Kidney (tissue), 14 donors: ENCODE measurements around the gene FBXO41. TPM values are rescaled to one million over a fixed set of nuclear protein-coding genes. Genes with fewer than 3 reads are reported as not detected.

Experiments
- DNase-seq, 5 donors: peaks; one replicate each; pipeline ENCODE4 v3.0.0-alpha.2; 2013 to 2020
- FAIRE-seq: peaks from 2 replicates; lab custom pipeline; 2012; peaks lifted over from hg19 to GRCh38; lab: Jason Lieb, UNC
- H3K27ac ChIP-seq, 2 donors: one replicate each; pipeline ENCODE4 v1.7.0; 2013; ENCODE audit warnings: low read depth in 2 of 2, low read length in 2 of 2, inconsistent platforms in 1 of 2
- H3K27me3 ChIP-seq: one replicate; pipeline ENCODE4 v1.7.1; 2013; ENCODE audit warnings: low read length, inconsistent platforms; ENCODE audit not compliant: control insufficient read depth, insufficient read depth
- H3K36me3 ChIP-seq, 3 donors: one replicate each; pipeline versions ENCODE4 v1.7.0 to v1.7.1; 2013; ENCODE audit warnings: low read length in 3 of 3, control low read depth in 1 of 3, inconsistent platforms in 1 of 3; ENCODE audit not compliant: insufficient read depth in 3 of 3, control insufficient read depth in 2 of 3
- H3K4me1 ChIP-seq, 3 donors: one replicate each; pipeline versions ENCODE4 v1.7.0 to v1.7.1; 2013; ENCODE audit warnings: low read length in 3 of 3, inconsistent platforms in 1 of 3, low read depth in 1 of 3; ENCODE audit not compliant: control insufficient read depth in 2 of 3, insufficient read depth in 2 of 3
- H3K4me3 ChIP-seq, 3 donors: one replicate each; pipeline versions ENCODE4 v1.7.0 to v1.8.1; 2013; ENCODE audit warnings: low read length in 3 of 3, control low read depth in 1 of 3, inconsistent platforms in 1 of 3
- H3K9ac ChIP-seq, 3 donors: one replicate each; pipeline versions ENCODE4 v1.7.0 to v1.7.1; 2013; ENCODE audit warnings: low read length in 3 of 3, control low read depth in 1 of 3, inconsistent platforms in 1 of 3
- H3K9me3 ChIP-seq, 3 donors: one replicate each; pipeline versions ENCODE4 v1.7.0 to v1.7.1; 2013; ENCODE audit warnings: low read length in 3 of 3, control low read depth in 1 of 3, inconsistent platforms in 1 of 3; ENCODE audit not compliant: control insufficient read depth in 2 of 3, insufficient read depth in 1 of 3
- CTCF ChIP-seq: IDR thresholded peaks from 3 replicates; pipeline ENCODE4 v1.5.1; 2012; ENCODE audit warnings: mild to moderate bottlenecking, moderate library complexity, borderline replicate concordance; ENCODE audit not compliant: insufficient read depth; ENCODE audit errors: extremely low read depth
- intact Hi-C: fragments of 100-400 bp; cut with DNase I; formaldehyde crosslinking; loops from one replicate; pipeline ENCODE4 v1.11.1; 2022
- polyA plus RNA-seq: library from polyadenylated mRNA; stranded (reverse); fragments of 350-450 nt; fragmentation: Illumina TruSeq; extraction: RNeasy Lipid Tissue Mini Kit (QIAGEN cat#74804); gene quantifications from one replicate; pipeline ENCODE4 v1.2.3, GENCODE V29; 2014; ENCODE audit warnings: low read depth, low replicate concordance; ENCODE audit not compliant: insufficient read depth
- total RNA-seq: library from RNA; stranded (reverse); fragmentation: NEBNext Ultra II Directional; extraction: Animal tissue kit (Norgen Biotek cat#: 25700); gene quantifications from one replicate; pipeline ENCODE4 v1.2.1, GENCODE V29; 2021
- donor health status: control.
- donor health status: control.
- donor health status: control.
- donor health status: control.
- donor health status: control.
- donor health status: DM: yes; HTN: yes; CAD: no.
- donor health status: Normal renal cell carcinoma (clear cell type).

FBXO41 gene
- total and polyA plus RNA-seq, 2 donors from 2014 or later = 0.49 to 5.2 TPM

- Histone ChIP-seq H3K27ac (no peak overlapping the region), H3K4me3 (no peak overlapping the region), H3K9ac (no peak overlapping the region), H3K4me1 (peaks cover 0 to 4% (median 0%) of the 10 kb centered on the region in 3 donors), H3K27me3 (peaks cover 32% of the 10 kb centered on the region), H3K9me3 (no peaks in the 10 kb centered on the region), H3K36me3 (no peaks in the 10 kb centered on the region)
- intact Hi-C loops = no loop called here
- TF ChIP-seq CTCF = no peak
- DNase-seq (no peak), FAIRE-seq (no peak)
These were observed 11.6 kb upstream of the FBXO41 start for GRCh38 chr2:73295751-73296400.

- no peak for FAIRE-seq
- Histone ChIP-seq H3K27me3 (peaks cover 38% of the 10 kb centered on the region), H3K9ac (no peak overlapping the region), H3K4me1 (peaks cover 0 to 4% (median 0%) of the 10 kb centered on the region in 3 donors), H3K4me3 (no peak overlapping the region), H3K9me3 (no peaks in the 10 kb centered on the region), H3K36me3 (no peaks in the 10 kb centered on the region), H3K27ac (no peak overlapping the region)
- no peak for TF ChIP-seq CTCF
- DNase-seq = no peak
- intact Hi-C loops = no loop called here
These were observed 10.0 kb upstream of the FBXO41 start for GRCh38 chr2:73294239-73294638.

GRCh38 chr2:73293534-73294171 lies 9.4 kb upstream of the FBXO41 start, which contains the start of gene EGR4:
TSS of gene EGR4 (minus strand) at chr2:73293548. CDS start at chr2:73293317, 231 bp downstream.
- H3K4me3 ChIP-seq = peak within 1 kb of the TSS in 1 of 3 donors; percentile 49
- H3K4me1 ChIP-seq = peaks cover 0 to 4% (median 0%) of the 10 kb centered on the region in 3 donors
- TF ChIP-seq CTCF = no peak
- no peak for FAIRE-seq
- intact Hi-C loops = no loop called here
- no peaks in the 10 kb centered on the region for H3K36me3 ChIP-seq
- no peak within 1 kb of the TSS for H3K27ac ChIP-seq
- peak; percentile 43 to 85 (median 64) for DNase-seq
- H3K9ac ChIP-seq = no peak within 1 kb of the TSS
- H3K27me3 ChIP-seq = peaks cover 40% of the 10 kb centered on the region
- no peaks in the 10 kb centered on the region for H3K9me3 ChIP-seq
